HCT116 (cell line): Measurements from ENCODE around the gene PDE1A.

Experiments used
- CEBPB ChIP-seq: IDR thresholded peaks from 2 replicates; pipeline ENCODE4 v1.6.1; 2012; ENCODE audit warnings: low read depth
- EZH2phosphoT487 ChIP-seq: fragments of 200-600 bp; IDR thresholded peaks from 2 replicates; pipeline ENCODE4 v1.6.1; 2018; ENCODE audit warnings: antibody characterized with exemption, borderline replicate concordance
- POLR2A ChIP-seq: IDR thresholded peaks from 2 replicates; pipeline ENCODE4 v1.7.0; 2011; ENCODE audit warnings: borderline replicate concordance; ENCODE audit not compliant: insufficient read depth, insufficient read length; ENCODE audit errors: extremely low read depth
- POLR2AphosphoS5 ChIP-seq: IDR thresholded peaks from 2 replicates; pipeline ENCODE4 v1.6.1; 2011; ENCODE audit warnings: mild to moderate bottlenecking, low read depth, low read length, moderate library complexity
- SP1 ChIP-seq: IDR thresholded peaks from 2 replicates; pipeline ENCODE4 v1.6.1; 2012; ENCODE audit warnings: low read depth
- TF ChIP-seq, protein P1 (sequence below), 3 experiments: fragments of 200-600 bp in 1 of 3; sonication (generic) in 1 of 3; IDR thresholded peaks in 2 of 3; conservative IDR thresholded peaks in 1 of 3; 2 replicates each; pipeline ENCODE4 v1.5.1; 2012 to 2017; ENCODE audit warnings: low read depth in 2 of 3, low read length in 2 of 3, antibody characterized with exemption in 1 of 3, borderline replicate concordance in 1 of 3, control low read depth in 1 of 3, mild to moderate bottlenecking in 1 of 3, mixed read lengths in 1 of 3, mixed run types in 1 of 3, moderate library complexity in 1 of 3; ENCODE audit not compliant: insufficient read depth in 1 of 3

DNA sequence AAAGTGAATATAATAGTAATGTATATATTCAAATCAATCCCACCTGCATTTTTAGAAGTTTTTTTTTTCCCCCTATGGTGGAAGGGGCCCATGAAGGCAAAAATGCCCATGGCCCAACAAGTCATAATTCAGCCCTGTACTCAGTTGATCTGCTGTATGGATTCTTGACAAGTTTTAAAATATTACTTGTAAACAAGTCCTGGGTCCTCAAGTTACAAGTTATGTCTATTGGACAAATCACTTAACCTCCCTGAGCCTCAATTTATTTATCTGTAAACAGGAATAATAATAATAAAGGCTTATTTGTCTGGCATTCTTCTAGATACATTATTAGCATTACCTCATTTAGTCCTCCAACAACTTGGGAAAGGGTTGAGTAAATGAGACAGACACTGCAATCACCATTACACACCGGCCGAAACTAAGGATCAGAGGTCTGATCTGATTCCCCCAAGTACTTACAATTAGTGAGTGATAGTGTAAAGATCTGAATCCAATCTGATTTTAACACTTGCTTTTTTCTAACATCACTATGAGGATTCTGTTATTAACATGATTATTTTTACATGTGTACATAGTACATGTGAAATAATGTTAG, 66.1 kb downstream of the PDE1A start:
- TF ChIP-seq, protein P1, sequence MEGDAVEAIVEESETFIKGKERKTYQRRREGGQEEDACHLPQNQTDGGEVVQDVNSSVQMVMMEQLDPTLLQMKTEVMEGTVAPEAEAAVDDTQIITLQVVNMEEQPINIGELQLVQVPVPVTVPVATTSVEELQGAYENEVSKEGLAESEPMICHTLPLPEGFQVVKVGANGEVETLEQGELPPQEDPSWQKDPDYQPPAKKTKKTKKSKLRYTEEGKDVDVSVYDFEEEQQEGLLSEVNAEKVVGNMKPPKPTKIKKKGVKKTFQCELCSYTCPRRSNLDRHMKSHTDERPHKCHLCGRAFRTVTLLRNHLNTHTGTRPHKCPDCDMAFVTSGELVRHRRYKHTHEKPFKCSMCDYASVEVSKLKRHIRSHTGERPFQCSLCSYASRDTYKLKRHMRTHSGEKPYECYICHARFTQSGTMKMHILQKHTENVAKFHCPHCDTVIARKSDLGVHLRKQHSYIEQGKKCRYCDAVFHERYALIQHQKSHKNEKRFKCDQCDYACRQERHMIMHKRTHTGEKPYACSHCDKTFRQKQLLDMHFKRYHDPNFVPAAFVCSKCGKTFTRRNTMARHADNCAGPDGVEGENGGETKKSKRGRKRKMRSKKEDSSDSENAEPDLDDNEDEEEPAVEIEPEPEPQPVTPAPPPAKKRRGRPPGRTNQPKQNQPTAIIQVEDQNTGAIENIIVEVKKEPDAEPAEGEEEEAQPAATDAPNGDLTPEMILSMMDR (IDR thresholded peaks at IDR 0.05 in 2 of 3, conservative IDR thresholded peaks at IDR 0.05 in 1 of 3; ENCODE audit: borderline replicate concordance in 1 of 3, insufficient read depth in 1 of 3, low read depth in 2 of 3, low read length in 2 of 3): no peak
- TF ChIP-seq POLR2AphosphoS5: no peak
- TF ChIP-seq CEBPB: no peak
- TF ChIP-seq SP1: no peak
- no peak for TF ChIP-seq POLR2A
- TF ChIP-seq EZH2phosphoT487: no peak
